GM18870 (cell line): ENCODE measurements around the gene RRM1.
"Not testable (repeated sequence)": the region's sequence is repeated elsewhere in the genome, so short reads cannot be mapped to it uniquely, and the experiment has no call there.

Source experiments
- ATAC-seq: cut with Tn5 transposase; IDR thresholded peaks from one replicate; pipeline ENCODE4 v1.9.1; 2021; ENCODE audit warnings: moderate library complexity; ENCODE audit not compliant: unreplicated experiment

RRM1 gene

GRCh38 chr11:4076774-4077173 is 17.8 kb upstream of the RRM1 start:
- ATAC-seq, result no peak

- no peak for ATAC-seq
These were observed 11.4 kb upstream of the RRM1 start for GRCh38 chr11:4083198-4083597.

GRCh38 chr11:4084406-4085125 is 10.0 kb upstream of the RRM1 start:
- no peak for ATAC-seq

- ATAC-seq, result no peak
These were observed 9.0 kb upstream of the RRM1 start for GRCh38 chr11:4085575-4085974.

GRCh38 chr11:4086575-4087353 is 7.8 kb upstream of the RRM1 start:
- no peak for ATAC-seq

GRCh38 chr11:4087551-4087950 is 7.0 kb upstream of the RRM1 start:
- no peak for ATAC-seq

GRCh38 chr11:4090258-4090657 is 4.3 kb upstream of the RRM1 start:
- ATAC-seq, result no peak

GRCh38 chr11:4092026-4092425 is 2.6 kb upstream of the RRM1 start:
- ATAC-seq, result no peak

- no peak for ATAC-seq
These were observed 866 bp upstream of the RRM1 start for GRCh38 chr11:4093519-4094347.

- no peak for ATAC-seq
These were observed 1.1 kb downstream of the RRM1 start for GRCh38 chr11:4095509-4096230.

GRCh38 chr11:4098026-4098621 is 3.5 kb downstream of the RRM1 start:
- no peak for ATAC-seq

GRCh38 chr11:4102711-4103110 is 8.1 kb downstream of the RRM1 start:
- no peak for ATAC-seq

- no peak for ATAC-seq
These were observed 8.7 kb downstream of the RRM1 start for GRCh38 chr11:4103269-4103668.

- ATAC-seq, result no peak
These were observed 11.3 kb downstream of the RRM1 start for GRCh38 chr11:4105916-4106315.

- no peak for ATAC-seq
These were observed 17.2 kb downstream of the RRM1 start for GRCh38 chr11:4111834-4112233.

GRCh38 chr11:4115128-4115527 is 20.5 kb downstream of the RRM1 start:
- no peak for ATAC-seq

GRCh38 chr11:4118107-4118506 is 23.5 kb downstream of the RRM1 start:
- no peak for ATAC-seq

- ATAC-seq, result no peak
These were observed 28.6 kb downstream of the RRM1 start for GRCh38 chr11:4123218-4123617.

GRCh38 chr11:4125141-4125540 is 30.5 kb downstream of the RRM1 start:
- ATAC-seq, result no peak

GRCh38 chr11:4127357-4127756 is 32.8 kb downstream of the RRM1 start:
- ATAC-seq, result no peak

GRCh38 chr11:4130219-4130618 is 35.6 kb downstream of the RRM1 start:
- ATAC-seq, result not testable (repeated sequence)
